Measurements from ENCODE around the gene ALG12. TPM values are rescaled to one million over a fixed set of nuclear protein-coding genes. Genes with fewer than 3 reads are reported as not detected.

ALG12 gene
- total and polyA plus RNA-seq, 2 of the 13 experiments (the other 11 are each of a cell fraction or from before 2014, with no cell fraction given): 7.8 to 15.8 TPM

GRCh38 chr22:49948958-49949913 is 31.0 kb upstream of the ALG12 start (continued):
- TF ChIP-seq, protein P1, sequence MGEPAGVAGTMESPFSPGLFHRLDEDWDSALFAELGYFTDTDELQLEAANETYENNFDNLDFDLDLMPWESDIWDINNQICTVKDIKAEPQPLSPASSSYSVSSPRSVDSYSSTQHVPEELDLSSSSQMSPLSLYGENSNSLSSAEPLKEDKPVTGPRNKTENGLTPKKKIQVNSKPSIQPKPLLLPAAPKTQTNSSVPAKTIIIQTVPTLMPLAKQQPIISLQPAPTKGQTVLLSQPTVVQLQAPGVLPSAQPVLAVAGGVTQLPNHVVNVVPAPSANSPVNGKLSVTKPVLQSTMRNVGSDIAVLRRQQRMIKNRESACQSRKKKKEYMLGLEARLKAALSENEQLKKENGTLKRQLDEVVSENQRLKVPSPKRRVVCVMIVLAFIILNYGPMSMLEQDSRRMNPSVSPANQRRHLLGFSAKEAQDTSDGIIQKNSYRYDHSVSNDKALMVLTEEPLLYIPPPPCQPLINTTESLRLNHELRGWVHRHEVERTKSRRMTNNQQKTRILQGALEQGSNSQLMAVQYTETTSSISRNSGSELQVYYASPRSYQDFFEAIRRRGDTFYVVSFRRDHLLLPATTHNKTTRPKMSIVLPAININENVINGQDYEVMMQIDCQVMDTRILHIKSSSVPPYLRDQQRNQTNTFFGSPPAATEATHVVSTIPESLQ (CRISPR knock-in tag; conservative IDR thresholded peaks at IDR 0.05): no peak
- no peak; the same call in none of the 2 replicates for TF ChIP-seq CBFB (CRISPR knock-in tag; IDR thresholded peaks at IDR 0.05)
- no peak for TF ChIP-seq HHEX (CRISPR knock-in tag; IDR thresholded peaks at IDR 0.05)
- no peak for TF ChIP-seq RNF219 (CRISPR knock-in tag; IDR thresholded peaks at IDR 0.05)
- TF ChIP-seq ZNF614 (CRISPR knock-in tag; IDR thresholded peaks at IDR 0.05; ENCODE audit: borderline replicate concordance): peak; percentile 50; the same call in 1 of the 2 replicates
- peak; percentile 54; the same call in 1 of the 2 replicates for TF ChIP-seq CENPT (CRISPR knock-in tag; IDR thresholded peaks at IDR 0.05; ENCODE audit: low read depth)
- TF ChIP-seq ZNF274 (CRISPR knock-in tag; IDR thresholded peaks at IDR 0.05): peak; percentile 61; the same call in 1 of the 2 replicates
- TF ChIP-seq ZFP91 (CRISPR knock-in tag; IDR thresholded peaks at IDR 0.05; ENCODE audit: borderline replicate concordance): peak; percentile 80
- no peak for TF ChIP-seq TEF (CRISPR knock-in tag; IDR thresholded peaks at IDR 0.05)
- TF ChIP-seq NFKBIZ (CRISPR knock-in tag; IDR thresholded peaks at IDR 0.05): 0 out of 2 replicates have a peak, but pooled peaks have one; percentile 37
- no peak for TF ChIP-seq ADNP (CRISPR knock-in tag; IDR thresholded peaks at IDR 0.05)
- TF ChIP-seq YY1 (IDR thresholded peaks at IDR 0.05; ENCODE audit: insufficient read depth, insufficient replicate concordance, low read depth, low read length): peak; percentile 65
- peak; percentile 84 for TF ChIP-seq GATAD2A (CRISPR knock-in tag; IDR thresholded peaks at IDR 0.05)
- TF ChIP-seq ZKSCAN8 (CRISPR knock-in tag; IDR thresholded peaks at IDR 0.05; ENCODE audit: borderline replicate concordance): no peak
- peak; percentile 2; the same call in 1 of the 2 replicates for TF ChIP-seq NR2F6 (IDR thresholded peaks at IDR 0.05)
- peak; percentile 38 for TF ChIP-seq NR2F6 (CRISPR knock-in tag; IDR thresholded peaks at IDR 0.05)
- TF ChIP-seq ZGPAT (CRISPR knock-in tag; IDR thresholded peaks at IDR 0.05): peak; percentile 78
- no peak for TF ChIP-seq ZNF737 (CRISPR knock-in tag; IDR thresholded peaks at IDR 0.05; ENCODE audit: borderline replicate concordance)
- TF ChIP-seq PCBP2 (optimal IDR thresholded peaks at IDR 0.05; ENCODE audit: low read depth, low read length, poor library complexity, severe bottlenecking): no peak
- peak; percentile 59 for TF ChIP-seq POLR2G (IDR thresholded peaks at IDR 0.05; ENCODE audit: low read depth, low read length)
